NCI-H82 treated with DMSO at 0.1 percent for 48 hours (cell line): ENCODE results near the gene COL2A1.
"Not testable (repeated sequence)": the region's sequence is repeated elsewhere in the genome, so short reads cannot be mapped to it uniquely, and the experiment has no call there.

ENCODE experiments used
- DNase-seq: peaks from one replicate; lab custom pipeline; 2025; ENCODE audit not compliant: unreplicated experiment; lab: John Stamatoyannopoulos, UW

The COL2A1 gene

DNA sequence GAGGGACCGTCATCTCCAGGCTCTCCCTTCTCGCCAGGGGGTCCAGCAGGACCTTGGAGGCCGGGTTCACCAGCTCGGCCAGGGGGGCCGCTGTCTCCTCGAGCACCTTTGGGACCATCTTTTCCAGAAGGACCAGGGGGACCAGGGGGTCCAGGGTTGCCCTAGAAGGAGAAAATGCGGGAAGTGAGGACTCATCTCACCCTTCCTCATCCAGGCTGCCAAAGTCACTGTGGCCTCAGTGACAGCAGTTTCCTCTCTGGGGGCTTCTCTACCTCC lies 25.7 kb downstream of the COL2A1 start:
- DNase-seq = no peak

- DNase-seq = no peak
Measured at GRCh38 chr12:47977772-47978597, 26.3 kb downstream of the COL2A1 start.

GRCh38 chr12:47977046-47977771 lies 27.1 kb downstream of the COL2A1 start:
- DNase-seq = no peak

DNA sequence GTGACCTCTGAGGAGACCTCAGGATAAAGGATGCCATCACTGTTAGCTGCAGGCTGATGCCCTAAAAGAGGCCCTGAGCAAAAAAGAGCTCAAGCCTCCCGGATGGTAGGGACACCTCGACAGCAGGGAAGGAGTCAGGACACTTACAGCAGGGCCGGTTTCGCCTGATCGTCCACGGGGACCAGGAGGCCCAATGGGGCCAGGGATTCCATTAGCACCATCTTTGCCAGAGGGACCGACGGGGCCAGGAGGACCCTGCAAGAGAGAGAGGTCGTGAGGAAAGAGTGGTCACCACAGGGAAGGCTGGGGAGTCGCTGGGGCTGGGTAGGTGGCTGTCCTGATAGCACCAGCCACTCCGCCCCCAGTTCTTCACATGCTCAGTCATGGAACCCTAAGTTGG lies 28.5 kb downstream of the COL2A1 start:
- DNase-seq = no peak

- DNase-seq = no peak
Measured at GRCh38 chr12:47975036-47975620, 29.1 kb downstream of the COL2A1 start.

GRCh38 chr12:47973870-47974269 lies 30.4 kb downstream of the COL2A1 start:
- DNase-seq = no peak

DNA sequence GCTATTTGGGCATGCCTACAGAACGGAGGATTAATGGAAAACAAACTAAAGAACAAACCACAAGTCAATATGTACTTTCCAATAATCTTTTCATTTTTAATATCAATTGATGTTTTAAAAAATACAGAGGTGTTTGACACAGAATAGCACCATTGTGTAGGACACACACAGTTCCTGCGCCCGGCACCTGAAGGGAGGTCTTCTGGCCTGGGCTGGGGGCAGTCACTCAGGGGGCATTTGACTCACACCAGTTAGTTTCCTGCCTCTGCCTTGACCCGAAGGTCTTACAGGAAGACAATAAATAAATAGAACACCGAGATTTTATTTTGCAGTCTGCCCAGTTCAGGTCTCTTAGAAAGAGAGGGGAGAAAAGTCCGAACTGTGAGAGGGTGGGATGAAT lies 31.4 kb downstream of the COL2A1 start:
- no peak for DNase-seq

DNA sequence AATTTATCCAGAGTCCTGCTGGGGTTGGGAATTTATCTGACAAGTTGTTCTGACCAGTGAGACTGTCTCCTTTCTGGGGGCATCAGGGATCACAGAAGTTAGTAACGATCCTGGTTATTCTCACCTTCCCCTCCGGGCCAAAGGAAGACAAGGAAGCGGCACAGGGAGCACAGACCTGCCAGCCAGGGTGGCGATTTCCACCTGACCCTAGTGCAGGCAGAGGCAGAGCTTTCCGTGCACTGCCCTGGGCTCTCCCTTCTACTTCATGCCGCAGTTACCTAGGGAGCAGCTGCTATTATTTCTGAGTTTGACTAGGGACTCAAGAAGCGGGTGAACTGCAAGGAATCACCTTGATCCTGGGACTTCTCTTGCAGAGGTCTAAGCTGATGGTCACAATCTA lies 33.4 kb downstream of the COL2A1 start:
- no peak for DNase-seq

GRCh38 chr12:47969845-47970244 lies 34.4 kb downstream of the COL2A1 start:
- no peak for DNase-seq

DNA sequence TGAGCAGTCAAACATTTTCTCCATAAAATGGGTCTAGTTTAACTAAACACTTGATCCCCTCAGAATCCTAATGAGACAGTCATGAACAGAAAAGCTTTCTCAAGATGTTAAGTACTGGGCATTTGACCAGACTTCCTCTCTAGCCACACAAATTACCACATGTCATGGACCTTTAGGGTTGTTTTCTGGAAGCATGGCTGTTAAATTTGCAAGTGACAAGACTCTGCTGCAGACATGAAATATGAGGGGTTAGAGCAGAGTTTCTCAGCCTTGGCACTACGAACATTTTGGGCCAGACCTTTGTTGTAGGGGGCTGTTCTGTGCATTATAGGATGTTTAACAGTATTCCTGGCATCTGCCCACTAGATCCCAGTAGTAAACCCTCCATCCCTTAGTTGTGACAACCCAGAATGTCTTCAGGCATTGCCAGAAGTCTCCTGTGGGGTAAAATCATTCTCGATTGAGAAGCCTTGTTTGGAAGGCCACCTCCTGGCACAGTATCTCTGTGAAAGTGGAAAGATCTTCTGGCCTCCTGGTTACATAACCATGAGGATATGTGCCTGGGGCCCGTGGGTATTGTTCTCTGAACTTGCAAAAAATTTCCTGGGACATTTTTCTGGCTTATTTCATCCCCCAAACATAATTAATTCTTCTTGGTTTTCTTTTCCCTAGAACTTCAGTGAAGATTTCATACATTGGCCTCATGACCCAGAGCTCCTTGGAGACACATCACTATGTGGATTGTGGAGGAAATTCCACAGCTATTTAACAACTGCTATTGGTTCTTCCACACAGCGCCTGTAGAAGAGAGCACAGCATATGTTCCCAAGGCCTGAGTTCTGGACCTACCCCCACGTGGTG lies 36.6 kb downstream of the COL2A1 start:
- DNase-seq = no peak

- no peak for DNase-seq
Measured at GRCh38 chr12:47965581-47965980, 38.7 kb downstream of the COL2A1 start.

DNA sequence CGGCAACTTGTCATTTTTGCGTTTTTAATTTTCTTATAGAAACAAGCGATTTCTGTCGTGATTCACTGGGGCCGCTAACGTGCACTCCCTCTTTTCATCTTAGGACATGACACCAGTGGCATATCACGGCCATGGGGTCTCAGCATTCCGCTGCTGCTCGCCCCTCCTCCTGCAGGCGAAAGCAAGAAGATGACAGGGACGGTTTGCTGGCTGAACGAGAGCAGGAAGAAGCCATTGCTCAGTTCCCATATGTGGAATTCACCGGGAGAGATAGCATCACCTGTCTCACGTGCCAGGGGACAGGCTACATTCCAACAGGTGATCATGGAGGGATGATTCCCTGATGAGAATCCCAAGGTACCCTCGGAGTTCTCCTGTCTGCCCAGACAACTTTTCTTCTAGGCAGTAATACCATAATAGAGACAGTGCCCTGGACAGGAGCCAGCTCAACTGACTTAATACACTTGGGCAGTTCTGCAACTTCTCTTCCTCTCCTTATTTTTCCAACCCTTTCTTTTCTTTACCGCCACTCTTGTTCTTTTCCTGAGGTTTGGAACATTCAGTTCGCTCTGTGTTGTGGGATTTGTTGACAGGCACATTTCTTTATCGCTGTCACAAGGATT lies 40.1 kb downstream of the COL2A1 start:
- DNase-seq = no peak

- peak; percentile 89 for DNase-seq
Measured at GRCh38 chr12:47963340-47964040, 40.8 kb downstream of the COL2A1 start, which contains the start of gene TMEM106C. Gene TMEM106C (plus strand): TSS chr12:47963596. CDS start chr12:47964237, 641 bp downstream.

DNA sequence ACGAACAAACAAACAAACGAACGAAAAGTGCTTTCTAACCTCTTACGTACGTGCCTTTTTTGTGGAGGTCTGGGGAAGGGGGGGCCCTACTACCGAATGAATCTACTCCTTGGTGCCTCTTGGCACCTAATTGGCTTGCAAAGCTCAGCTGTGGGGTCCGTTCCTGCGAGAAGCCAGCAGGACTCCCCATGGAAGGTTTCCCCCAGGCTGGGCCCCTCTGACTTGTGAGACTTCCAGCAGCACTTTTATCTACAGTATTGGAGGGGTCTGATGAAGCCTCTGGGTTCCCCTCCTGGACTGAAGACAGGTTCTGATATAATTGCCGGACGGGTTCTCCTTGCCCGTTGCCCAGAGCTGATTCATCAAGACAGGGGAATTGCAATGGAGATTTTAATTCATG lies 42.1 kb downstream of the COL2A1 start:
- no peak for DNase-seq

DNA sequence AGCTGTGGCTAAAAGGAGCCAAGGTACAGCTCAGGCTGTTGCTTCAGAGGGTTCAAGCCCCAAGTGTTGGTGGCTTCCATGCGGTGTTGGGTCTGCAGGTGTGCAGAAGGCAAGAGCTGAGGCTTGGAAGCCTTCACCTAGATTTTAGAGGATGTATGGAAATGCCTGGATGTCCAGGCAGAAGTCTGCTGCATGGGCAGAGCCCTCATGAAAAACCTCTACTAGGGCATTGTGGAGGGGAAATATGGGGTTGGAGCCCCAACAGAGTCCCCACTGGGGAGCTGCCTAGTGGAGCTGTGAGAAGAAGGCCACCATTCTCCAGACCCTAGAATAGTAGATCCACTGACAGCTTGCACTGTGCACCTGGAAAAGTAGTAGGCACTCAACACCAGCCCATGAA lies 46.6 kb downstream of the COL2A1 start:
- not testable (repeated sequence) for DNase-seq

- DNase-seq = no peak
Measured at GRCh38 chr12:47955059-47955458, 49.2 kb downstream of the COL2A1 start.

DNA sequence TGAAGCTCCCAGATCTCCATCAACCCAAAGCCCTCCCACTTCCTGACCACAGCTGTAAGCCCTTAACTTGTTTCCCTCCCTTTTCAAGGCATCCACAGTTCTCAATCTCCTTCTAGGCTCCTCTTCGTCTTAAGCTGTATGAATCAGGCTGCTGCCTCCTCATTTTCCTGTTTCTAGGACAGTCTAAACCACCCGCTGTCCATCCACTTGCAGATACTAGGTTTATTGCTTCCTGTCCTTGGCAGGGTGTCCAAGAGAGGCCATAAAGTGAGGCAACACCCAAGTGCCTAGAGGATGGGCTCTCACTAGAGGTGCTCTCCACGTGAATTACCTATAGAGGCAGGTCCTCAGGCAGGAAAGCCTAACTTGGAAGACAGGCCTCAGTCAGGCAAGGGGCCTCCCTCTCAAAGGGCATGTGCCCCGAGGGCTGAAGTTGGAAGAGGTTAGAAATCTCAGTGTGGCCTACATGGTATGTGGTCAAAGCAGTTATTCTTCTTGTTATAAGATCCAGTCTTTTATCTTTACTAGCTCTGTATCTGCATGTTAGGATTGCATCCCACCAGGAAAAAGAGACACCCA lies 49.7 kb downstream of the COL2A1 start:
- DNase-seq = no peak

GRCh38 chr12:47954058-47954457 lies 50.2 kb downstream of the COL2A1 start:
- no peak for DNase-seq

GRCh38 chr12:47950856-47951468 lies 53.3 kb downstream of the COL2A1 start:
- no peak for DNase-seq
